Panc1 (cell line): ENCODE data around the gene EIF6. TPM values are rescaled to one million over a fixed set of nuclear protein-coding genes. Genes with fewer than 3 reads are reported as not detected.

ENCODE experiments used
- ATAC-seq: fragments of 200-7000 bp; cut with Tn5 transposase; 2 replicates; pipeline ENCODE4 v1.9.1; 2020; ENCODE audit warnings: mild to moderate bottlenecking, moderate library complexity
- BruUV-seq: library from RNA; stranded (reverse); fragments of 400-500 nt; replicated peaks from 2 replicates; lab custom pipeline; 2021; lab: Mats Ljungman, UMichigan
- CTCF ChIA-PET: fragments of 300-600 bp; sonication (Branson Sonifier 250); formaldehyde crosslinking; loops from one replicate; lab custom pipeline; 2022; ENCODE audit warnings: antibody characterized with exemption; lab: Charles Lee
- POLR2A ChIA-PET: fragments of 300-600 bp; sonication (Branson Sonifier 250); formaldehyde crosslinking; loops from one replicate; lab custom pipeline; 2022; ENCODE audit warnings: antibody characterized with exemption; lab: Charles Lee
- DNase-seq: peaks from one replicate; pipeline ENCODE4 v3.0.0-alpha.2; 2010; ENCODE audit warnings: low read depth, low spot score
- H3K27ac ChIP-seq: 2 replicates; pipeline ENCODE4 v1.5.1; 2011; ENCODE audit warnings: mild to moderate bottlenecking, low read length, inconsistent platforms
- H3K27me3 ChIP-seq: fragments of 200-500 bp; sonication (Bioruptor generic); 2 replicates; pipeline ENCODE4 v1.6.0; 2014; ENCODE audit warnings: low read length, inconsistent platforms; ENCODE audit not compliant: control insufficient read depth, insufficient read depth
- H3K36me3 ChIP-seq: fragments of 200-500 bp; sonication (Bioruptor generic); 2 replicates; pipeline ENCODE4 v1.5.1; 2014; ENCODE audit warnings: inconsistent platforms, mild to moderate bottlenecking, low read length, moderate library complexity; ENCODE audit not compliant: control insufficient read depth, insufficient read depth
- H3K4me1 ChIP-seq: 2 replicates; pipeline ENCODE4 v1.5.1; 2011; ENCODE audit warnings: inconsistent platforms, mild to moderate bottlenecking, low read length, moderate library complexity; ENCODE audit not compliant: control insufficient read depth, insufficient read depth
- H3K4me3 ChIP-seq, 2 experiments: 2 replicates each; pipeline ENCODE4 v1.5.1; 2011 to 2012; ENCODE audit warnings: low read depth in 2 of 2, low read length in 2 of 2, mild to moderate bottlenecking in 2 of 2, inconsistent platforms in 1 of 2, moderate library complexity in 1 of 2
- H3K9me3 ChIP-seq: fragments of 200-500 bp; sonication (Bioruptor generic); 2 replicates; pipeline ENCODE4 v1.5.1; 2014; ENCODE audit warnings: low read depth, mild to moderate bottlenecking, inconsistent platforms, low read length, moderate library complexity; ENCODE audit not compliant: control insufficient read depth, insufficient read depth
- CTCF ChIP-seq: fragments of 450-650 bp; IDR thresholded peaks from 2 replicates; pipeline ENCODE4 v1.5.1; 2017; ENCODE audit warnings: mild to moderate bottlenecking
- POLR2AphosphoS5 ChIP-seq: IDR thresholded peaks from 2 replicates; pipeline ENCODE4 v1.6.1; 2012; ENCODE audit warnings: mild to moderate bottlenecking, low read depth, low read length, moderate library complexity
- REST ChIP-seq, 2 experiments: IDR thresholded peaks; 2 replicates each; pipeline ENCODE4 v1.6.1; 2011 to 2012; ENCODE audit warnings: low read depth in 2 of 2, control low read depth in 1 of 2, low read length in 1 of 2, mild to moderate bottlenecking in 1 of 2, moderate library complexity in 1 of 2; ENCODE audit not compliant: insufficient read depth in 1 of 2
- SIN3A ChIP-seq: IDR thresholded peaks from 2 replicates; pipeline ENCODE4 v1.6.1; 2012; ENCODE audit warnings: low read depth, mild to moderate bottlenecking, low read length, moderate library complexity, borderline replicate concordance; ENCODE audit not compliant: insufficient read depth
- TCF7L2 ChIP-seq: IDR thresholded peaks from 2 replicates; pipeline ENCODE4 v1.6.1; 2011; ENCODE audit warnings: mild to moderate bottlenecking, low read depth, low read length, inconsistent platforms
- in situ Hi-C: cut with HindIII; loops from 2 replicates; pipeline ENCODE4 v1.10.0; 2016; ENCODE audit warnings: low sequenced_read_pairs, low pct_unique_long_range_greater_than_20kb
- intact Hi-C: fragments of 100-400 bp; cut with micrococcal nuclease; formaldehyde crosslinking; loops from one replicate; pipeline ENCODE4 v1.10.0; 2022; ENCODE audit not compliant: unreplicated experiment
- total RNA-seq: library from RNA; stranded (reverse); gene quantifications from one replicate; pipeline ENCODE4 v1.2.1, GENCODE V29; 2021; ENCODE audit not compliant: unreplicated experiment

EIF6 gene
- total RNA-seq, 1 experiment from 2014 or later: 258 TPM

- POLR2A ChIA-PET: no interaction called here
- CTCF ChIA-PET: no interaction called here
- peaks cover 3% of the 10 kb centered on the region for H3K4me1 ChIP-seq
- H3K9me3 ChIP-seq: no peaks in the 10 kb centered on the region
- H3K27ac ChIP-seq: no peak overlapping the region
- no peaks in the 10 kb centered on the region for H3K27me3 ChIP-seq
- no TSS peak for BruUV-seq
- H3K4me3 ChIP-seq: no peak overlapping the region
- ATAC-seq (no peak), DNase-seq (no peak)
- intact Hi-C loops: no loop called here
- in situ Hi-C loops: no loop called here
- H3K36me3 ChIP-seq: no peaks in the 10 kb centered on the region
- TF ChIP-seq POLR2AphosphoS5 (no peak), TCF7L2 (no peak), REST (IDR thresholded peaks at IDR 0.05; ENCODE audit: insufficient read depth in 1 of 2, low read depth in 2 of 2, low read length in 1 of 2) (no peak), SIN3A (no peak)
Observed at GRCh38 chr20:35271073-35271882, 13.3 kb downstream of the EIF6 start.

GRCh38 chr20:35270021-35270902, 14.3 kb downstream of the EIF6 start:
- TF ChIP-seq POLR2AphosphoS5 (no peak), REST (IDR thresholded peaks at IDR 0.05; ENCODE audit: insufficient read depth in 1 of 2, low read depth in 2 of 2, low read length in 1 of 2) (no peak), CTCF (no peak), TCF7L2 (no peak), SIN3A (no peak)
- no peaks in the 10 kb centered on the region for H3K9me3 ChIP-seq
- BruUV-seq: no TSS peak
- no peak for ATAC-seq
- H3K27me3 ChIP-seq: no peaks in the 10 kb centered on the region
- no peak for DNase-seq
- intact Hi-C loops (no loop called here), in situ Hi-C loops (no loop called here)
- H3K36me3 ChIP-seq: no peaks in the 10 kb centered on the region
- no peak overlapping the region for H3K4me3 ChIP-seq
- ChIA-PET CTCF (interaction anchor here (1.4 kb wide), 1 partner anchor 125 kb away, joined by 5 read pairs; no protein-coding TSS in a partner anchor), POLR2A (interaction anchor here (0.6 kb wide), 1 partner anchor 187 kb away, joined by 13 read pairs; no protein-coding TSS in a partner anchor)
- no peaks in the 10 kb centered on the region for H3K4me1 ChIP-seq
- no peak overlapping the region for H3K27ac ChIP-seq
